OCI-LY7 (cell line): Measurements from ENCODE around the gene MTFMT. TPM values are rescaled to one million over a fixed set of nuclear protein-coding genes. Genes with fewer than 3 reads are reported as not detected.

Experiments used
- total RNA-seq, 2 experiments: library from RNA; depleted of rRNA in 1 of 2; stranded (reverse); fragments of >200 nt in 1 of 2; shearing (Covaris generic) in 1 of 2; gene quantifications; 2 replicates each; pipeline ENCODE4 v1.2.3, GENCODE V29; 2014 to 2022

Gene MTFMT
- total RNA-seq, 2 experiments from 2014 or later, result 9.7 to 19.0 TPM

Other genes with a start within 250 kb of the MTFMT start
- gene PIF1, start 204.0 kb downstream of the MTFMT start, total RNA-seq (2014; rRNA removed; shearing (Covaris generic)), result 78.0 and 82.9 TPM in 2 replicates
- 112 and 126 TPM in 2 replicates for gene PIF1, start 204.0 kb downstream of the MTFMT start, total RNA-seq (2022)
- gene PLEKHO2, start 187.7 kb downstream of the MTFMT start, total RNA-seq (2014; rRNA removed; shearing (Covaris generic)), result 10.1 and 12.0 TPM in 2 replicates
- gene PLEKHO2, start 187.7 kb downstream of the MTFMT start, total RNA-seq (2022), result 21.3 and 24.5 TPM in 2 replicates
- 0.88 and 2.1 TPM in 2 replicates for gene ANKDD1A, start 117.7 kb downstream of the MTFMT start, total RNA-seq (2014; rRNA removed; shearing (Covaris generic))
- 3.1 and 5.1 TPM in 2 replicates for gene ANKDD1A, start 117.7 kb downstream of the MTFMT start, total RNA-seq (2022)
- 49.6 and 56.4 TPM in 2 replicates for gene SPG21, start 39.7 kb downstream of the MTFMT start, total RNA-seq (2014; rRNA removed; shearing (Covaris generic))
- gene SPG21, start 39.7 kb downstream of the MTFMT start, total RNA-seq (2022), result 83.9 and 95.4 TPM in 2 replicates
- gene SLC51B, start 15.7 kb upstream of the MTFMT start, total RNA-seq (2014; rRNA removed; shearing (Covaris generic)), result not detected in 2 replicates
- gene SLC51B, start 15.7 kb upstream of the MTFMT start, total RNA-seq (2022), result not detected in 2 replicates
- not detected in 2 replicates for gene RASL12, start 38.4 kb upstream of the MTFMT start, total RNA-seq (2014; rRNA removed; shearing (Covaris generic))
- not detected in 2 replicates for gene RASL12, start 38.4 kb upstream of the MTFMT start, total RNA-seq (2022)
- not detected in 2 replicates for gene KBTBD13, start 47.1 kb upstream of the MTFMT start, total RNA-seq (2014; rRNA removed; shearing (Covaris generic))
- gene KBTBD13, start 47.1 kb upstream of the MTFMT start, total RNA-seq (2022), result not detected in 2 replicates
- gene UBAP1L, start 85.6 kb upstream of the MTFMT start, total RNA-seq (2014; rRNA removed; shearing (Covaris generic)), result 5.7 and 7.4 TPM in 2 replicates
- 8.3 and 8.7 TPM in 2 replicates for gene UBAP1L, start 85.6 kb upstream of the MTFMT start, total RNA-seq (2022)
- gene PDCD7, start 104.2 kb upstream of the MTFMT start, total RNA-seq (2014; rRNA removed; shearing (Covaris generic)), result 27.2 and 34.6 TPM in 2 replicates
- 42.6 and 47.3 TPM in 2 replicates for gene PDCD7, start 104.2 kb upstream of the MTFMT start, total RNA-seq (2022)
- 26.0 and 34.0 TPM in 2 replicates for gene CLPX, start 155.7 kb upstream of the MTFMT start, total RNA-seq (2014; rRNA removed; shearing (Covaris generic))
- gene CLPX, start 155.7 kb upstream of the MTFMT start, total RNA-seq (2022), result 51.8 and 53.3 TPM in 2 replicates
- gene CILP, start 181.8 kb upstream of the MTFMT start, total RNA-seq (2014; rRNA removed; shearing (Covaris generic)), result not detected in 2 replicates
- 0.06 TPM in 1 of 2 replicates, not detected in the other for gene CILP, start 181.8 kb upstream of the MTFMT start, total RNA-seq (2022)